Common myeloid progenitor, CD34-positive (primary cell): ENCODE data around the gene SLC17A9.

Experiments used
- CTCF ChIA-PET: fragments of 350-600 bp; sonication (Branson Sonifier 250); formaldehyde crosslinking; loops from one replicate; lab custom pipeline; 2021; ENCODE audit warnings: antibody characterized with exemption; lab: Charles Lee
- POLR2A ChIA-PET: fragments of 350-600 bp; sonication (Branson Sonifier 250); formaldehyde crosslinking; loops from one replicate; lab custom pipeline; 2021; ENCODE audit warnings: antibody characterized with exemption; lab: Charles Lee
- DNase-seq, 3 donors: peaks; one replicate each; pipeline versions ENCODE4 v3.0.0 to v3.0.0-alpha.2; 2013
- H3K27ac ChIP-seq, 2 experiments: 1 replicate in 1 of 2; 2 replicates in 1 of 2; pipeline ENCODE4 v1.7.0; 2013; ENCODE audit warnings: inconsistent platforms in 2 of 2, low read length in 2 of 2, mild to moderate bottlenecking in 2 of 2, low read depth in 1 of 2, moderate library complexity in 1 of 2; ENCODE audit not compliant: severe bottlenecking in 2 of 2, insufficient read depth in 1 of 2, poor library complexity in 1 of 2
- H3K27me3 ChIP-seq, 5 experiments: replicated peaks in 2 of 5; 1 replicate in 3 of 5; 2 replicates in 2 of 5; pipeline versions ENCODE4 v1.6.1 to v1.7.0; 2013; ENCODE audit warnings: low read length in 4 of 5, mild to moderate bottlenecking in 2 of 5, moderate library complexity in 2 of 5, inconsistent platforms in 1 of 5; ENCODE audit not compliant: insufficient read depth in 5 of 5, control insufficient read depth in 4 of 5
- H3K36me3 ChIP-seq, 4 experiments: 1 replicate in 2 of 4; 2 replicates in 2 of 4; pipeline versions ENCODE4 v1.6.1 to v1.7.0; 2013; ENCODE audit warnings: low read length in 3 of 4, control low read depth in 1 of 4, mild to moderate bottlenecking in 1 of 4; ENCODE audit not compliant: control insufficient read depth in 4 of 4, insufficient read depth in 4 of 4
- H3K4me1 ChIP-seq, 4 experiments: 1 replicate in 3 of 4; 2 replicates in 1 of 4; pipeline versions ENCODE4 v1.6.1 to v1.7.1; 2013; ENCODE audit warnings: low read length in 3 of 4, mild to moderate bottlenecking in 3 of 4, control low read depth in 1 of 4, inconsistent platforms in 1 of 4, moderate library complexity in 1 of 4; ENCODE audit not compliant: control insufficient read depth in 4 of 4, insufficient read depth in 4 of 4; ENCODE audit errors: control extremely low read depth in 1 of 4
- H3K4me3 ChIP-seq, 7 experiments: 1 replicate in 4 of 7; 2 replicates in 3 of 7; pipeline versions ENCODE4 v1.5.1 to v1.7.0; 2013; ENCODE audit warnings: mild to moderate bottlenecking in 7 of 7, low read length in 6 of 7, moderate library complexity in 6 of 7, inconsistent platforms in 2 of 7, low read depth in 2 of 7, control low read depth in 1 of 7; ENCODE audit not compliant: insufficient read depth in 4 of 7, control insufficient read depth in 1 of 7; ENCODE audit errors: extremely low read depth in 1 of 7
- H3K9me3 ChIP-seq, 5 experiments: 1 replicate in 4 of 5; 2 replicates in 1 of 5; pipeline versions ENCODE4 v1.6.1 to v1.7.1; 2013; ENCODE audit warnings: low read length in 4 of 5, mild to moderate bottlenecking in 2 of 5, inconsistent platforms in 1 of 5, low read depth in 1 of 5, moderate library complexity in 1 of 5; ENCODE audit not compliant: control insufficient read depth in 4 of 5, insufficient read depth in 2 of 5; ENCODE audit errors: control extremely low read depth in 1 of 5
- WGBS: methylation state at CpG from one replicate; pipeline ENCODE4 v1.1.5; 2013; ENCODE audit not compliant: insufficient coverage; 5-methylcytosine and 5-hydroxymethylcytosine counted together

Gene SLC17A9

DNA sequence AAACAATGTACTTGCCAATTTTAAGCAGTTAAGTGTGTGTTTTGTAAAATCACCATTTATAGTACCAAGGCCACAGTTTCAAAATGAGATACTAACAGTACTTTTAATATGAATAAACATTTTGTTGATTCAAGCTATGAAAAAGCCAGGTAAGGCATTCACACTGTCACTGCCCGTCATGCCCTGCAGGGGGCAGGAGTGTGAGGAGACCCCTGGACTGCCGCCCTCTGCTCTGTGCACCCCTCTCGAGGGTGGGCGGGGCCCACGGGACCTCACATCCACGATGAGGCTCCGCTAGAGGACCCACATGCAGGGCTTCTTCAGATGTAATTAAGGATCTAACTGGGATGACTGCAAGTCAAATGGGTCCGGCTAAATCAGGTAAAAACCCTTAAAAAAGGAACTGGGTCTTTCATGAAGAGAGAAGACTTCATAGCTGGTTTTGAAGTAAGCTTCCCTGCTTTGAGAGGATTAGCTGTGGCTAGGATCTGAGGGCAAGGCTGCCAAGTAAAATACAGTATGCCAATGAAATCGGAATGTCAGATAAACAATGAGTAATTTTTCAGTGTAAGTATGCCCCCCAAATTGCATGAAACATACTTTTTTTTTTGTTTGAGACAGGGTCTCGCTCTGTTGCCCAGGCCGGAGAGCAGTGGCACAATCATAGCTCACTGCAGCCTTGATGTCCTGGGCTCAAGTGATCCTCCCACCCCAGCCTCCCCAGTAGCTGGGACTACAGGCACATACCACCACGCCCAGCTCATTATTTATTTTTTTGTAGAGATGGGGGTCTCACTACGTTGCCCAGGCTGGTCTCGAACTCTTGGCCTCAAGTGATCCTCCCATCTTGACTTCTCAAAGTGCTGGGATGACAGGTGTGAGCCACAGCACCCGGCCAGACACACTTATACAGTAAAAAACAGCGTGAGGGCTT, 44.9 kb upstream of the SLC17A9 start:
- POLR2A ChIA-PET = interaction anchor here (0.7 to 1.3 kb wide), 3 partner anchors 11 to 47 kb away, joined by 3 to 7 read pairs (median 5); no protein-coding TSS in a partner anchor
- 75% methylated on average over 16 of the region's 16 CpGs for WGBS
- Histone ChIP-seq H3K27me3 (no peaks in the 10 kb centered on the region), H3K27ac (no peak overlapping the region), H3K36me3 (peaks cover 18 to 99% (median 80%) of the 10 kb centered on the region in 4 experiments), H3K9me3 (no peaks in the 10 kb centered on the region), H3K4me3 (no peak overlapping the region), H3K4me1 (no peaks in the 10 kb centered on the region)
- DNase-seq = peak; percentile 59 to 71 (median 70)
- CTCF ChIA-PET = interaction anchor here (0.6 to 7.7 kb wide), 22 partner anchors 10 to 544 kb away, joined by 3 to 89 read pairs (median 4); partner anchors contain the start of genes BHLHE23 and DIDO1

DNA sequence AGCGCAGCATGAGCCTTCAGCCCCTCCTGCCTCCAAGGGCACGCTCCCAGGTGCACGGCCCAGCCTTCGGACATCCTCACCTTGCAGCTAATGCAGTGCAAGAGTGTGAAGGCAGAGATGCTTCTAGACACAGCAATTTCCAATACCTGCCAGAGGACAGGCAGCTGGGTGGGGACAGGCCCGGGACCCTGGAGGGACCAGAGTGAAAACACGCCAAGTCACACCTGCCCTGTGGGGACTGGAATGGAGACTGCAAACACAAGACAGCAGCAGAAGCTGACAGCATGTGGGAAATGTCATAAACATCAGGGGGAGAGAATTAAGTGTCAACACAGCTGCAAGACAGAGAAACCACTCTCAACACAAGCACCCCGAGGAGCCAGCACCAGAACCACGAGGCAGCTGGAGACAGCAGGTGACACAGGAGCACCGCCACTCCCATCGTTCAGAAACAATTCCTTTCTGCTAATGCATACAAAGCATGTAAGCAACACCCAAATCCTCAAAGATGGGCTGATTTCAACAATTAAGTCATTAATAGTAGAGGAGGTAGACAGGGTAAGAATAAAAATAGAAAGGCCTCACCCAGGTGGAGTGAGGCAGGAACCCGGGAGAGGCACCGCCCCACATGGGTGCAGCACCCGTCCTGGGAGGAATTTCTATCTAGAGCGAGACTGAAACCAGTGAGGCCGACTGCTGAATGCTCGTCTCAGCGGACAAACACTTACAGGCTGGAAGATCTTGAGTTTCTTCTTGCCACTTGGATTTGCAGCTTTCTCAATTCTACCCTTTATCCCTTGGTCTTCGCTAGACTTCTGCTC, 43.3 kb upstream of the SLC17A9 start:
- CTCF ChIA-PET = interaction anchor here (1.3 to 7.7 kb wide), 7 partner anchors 9 to 100 kb away, joined by 3 to 89 read pairs (median 14); partner anchors contain the start of gene DIDO1
- peaks cover 16 to 93% (median 72%) of the 10 kb centered on the region in 4 experiments for H3K36me3 ChIP-seq
- POLR2A ChIA-PET = no interaction called here

GRCh38 chr20:62910217-62910766, 42.2 kb upstream of the SLC17A9 start:
- DNase-seq = no peak
- Histone ChIP-seq H3K4me3 (no peak overlapping the region), H3K4me1 (peaks cover 0 to 21% (median 10%) of the 10 kb centered on the region in 4 experiments), H3K27ac (no peak overlapping the region), H3K27me3 (no peaks in the 10 kb centered on the region), H3K36me3 (peaks cover 11 to 84% (median 62%) of the 10 kb centered on the region in 4 experiments), H3K9me3 (no peaks in the 10 kb centered on the region)
- WGBS = 97% methylated on average over 10 of the region's 11 CpGs
- POLR2A ChIA-PET = interaction anchor here (0.6 kb wide), 1 partner anchor 8 kb away, joined by 4 read pairs; no protein-coding TSS in a partner anchor
- CTCF ChIA-PET = interaction anchor here (7.7 to 11.5 kb wide), 2 partner anchors 8 to 9 kb away, joined by 89 to 155 read pairs; no protein-coding TSS in a partner anchor

More for the DNA sequence above, 43.3 kb upstream of the SLC17A9 start:
- H3K27ac ChIP-seq = no peak overlapping the region
- peaks cover 0 to 10% (median 1%) of the 10 kb centered on the region in 4 experiments for H3K4me1 ChIP-seq
- no peak overlapping the region for H3K4me3 ChIP-seq
- 97% methylated on average over 14 of the region's 18 CpGs for WGBS
- no peaks in the 10 kb centered on the region for H3K27me3 ChIP-seq
- DNase-seq = no peak
- H3K9me3 ChIP-seq = no peaks in the 10 kb centered on the region

DNA sequence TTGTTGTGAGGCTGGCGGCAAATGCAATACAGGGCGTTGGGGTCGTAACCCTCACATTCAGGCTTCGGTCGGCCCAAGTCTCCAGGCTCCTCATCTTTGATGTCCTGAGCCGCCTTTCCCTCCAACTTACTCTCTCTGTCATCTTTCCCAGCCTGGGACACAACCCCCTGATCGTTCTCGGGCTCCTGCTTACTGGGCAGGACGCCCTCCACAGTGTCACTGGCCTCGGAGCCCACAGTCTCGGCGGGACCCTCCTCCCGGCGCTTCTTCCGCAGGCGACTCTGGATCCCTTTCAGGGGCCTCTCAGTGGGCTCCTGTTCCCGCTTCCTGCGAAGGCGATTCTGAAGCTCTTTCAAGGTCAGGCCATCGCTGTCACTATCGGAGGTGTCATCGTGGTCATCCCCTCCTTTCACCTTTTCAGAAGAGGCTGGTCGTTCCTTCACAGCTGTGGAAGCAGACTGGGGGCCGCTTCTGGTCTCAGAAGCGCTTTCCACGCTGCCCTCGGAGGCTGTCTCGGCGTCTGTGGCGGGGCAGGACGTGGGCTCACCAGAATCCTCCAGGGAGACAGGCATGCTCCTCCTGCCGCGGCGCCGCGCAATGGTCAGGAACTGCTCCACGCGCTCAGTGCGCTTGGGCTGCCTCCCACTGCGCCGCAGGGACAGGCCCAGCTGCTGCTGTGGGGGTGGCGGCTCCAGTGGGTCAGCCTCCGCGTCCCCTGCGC, 41.6 kb upstream of the SLC17A9 start:
- Histone ChIP-seq H3K27me3 (no peaks in the 10 kb centered on the region), H3K27ac (no peak overlapping the region), H3K4me1 (peaks cover 0 to 26% (median 13%) of the 10 kb centered on the region in 4 experiments), H3K36me3 (peaks cover 9 to 78% (median 58%) of the 10 kb centered on the region in 4 experiments), H3K9me3 (no peaks in the 10 kb centered on the region), H3K4me3 (no peak overlapping the region)
- no peak for DNase-seq
- POLR2A ChIA-PET = interaction anchor here (0.6 kb wide), 1 partner anchor 9 kb away, joined by 4 read pairs; no protein-coding TSS in a partner anchor
- WGBS = 96% methylated on average over 45 of the region's 45 CpGs
- CTCF ChIA-PET = interaction anchor here (0.7 to 11.5 kb wide), 6 partner anchors 7 to 43 kb away, joined by 3 to 155 read pairs (median 11); partner anchors contain the start of gene GID8

DNA sequence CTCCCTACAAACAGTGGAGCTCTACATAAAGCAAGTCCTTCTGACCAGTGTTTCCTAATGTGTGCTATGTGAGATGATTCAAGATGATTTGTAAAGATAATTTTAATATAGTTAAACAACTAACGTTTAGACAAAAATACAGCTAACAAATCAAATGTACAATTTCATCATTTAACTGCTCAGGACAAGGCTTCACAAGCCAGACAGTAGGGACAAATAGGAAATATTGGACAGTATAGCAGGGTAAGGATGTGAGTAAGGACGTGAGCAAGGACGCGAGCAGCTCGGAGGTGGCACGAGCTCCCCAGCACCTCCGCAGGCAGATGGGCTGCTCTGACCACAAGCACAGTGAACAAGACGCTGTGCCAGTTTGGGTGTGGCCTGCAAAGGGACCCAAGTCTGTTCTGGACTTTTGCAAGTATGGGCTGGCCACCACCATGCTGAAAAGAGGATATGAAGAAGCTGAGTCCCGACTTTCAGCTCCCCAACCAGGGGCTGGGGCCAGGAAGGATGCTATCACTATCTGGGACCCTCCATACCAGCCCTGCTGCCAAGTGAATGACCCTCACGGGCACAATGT, 40.7 kb upstream of the SLC17A9 start:
- Histone ChIP-seq H3K9me3 (no peaks in the 10 kb centered on the region), H3K4me3 (no peak overlapping the region), H3K27me3 (no peaks in the 10 kb centered on the region), H3K36me3 (peaks cover 8 to 69% (median 50%) of the 10 kb centered on the region in 4 experiments), H3K27ac (no peak overlapping the region), H3K4me1 (peaks cover 7 to 32% (median 14%) of the 10 kb centered on the region in 4 experiments)
- 99% methylated on average over 9 of the region's 10 CpGs for WGBS
- DNase-seq = no peak
- CTCF ChIA-PET = interaction anchor here (0.7 to 11.5 kb wide), 10 partner anchors 6 to 97 kb away, joined by 3 to 155 read pairs (median 4); partner anchors contain the start of gene GID8
- POLR2A ChIA-PET = no interaction called here
